ENCODE results near the gene SARNP.

- no peak for TF ChIP-seq CTCF (IDR thresholded peaks at IDR 0.05)
- no peak for TF ChIP-seq POLR2A (IDR thresholded peaks at IDR 0.05)
Measured at GRCh38 chr12:55718015-55718414, 99.5 kb downstream of the SARNP start.
